ENCODE data around the gene GPR119.
"Not testable (repeated sequence)": the region's sequence is repeated elsewhere in the genome, so short reads cannot be mapped to it uniquely, and the experiment has no call there.

The GPR119 gene

GRCh38 chrX:130339408-130340222 is 45.9 kb downstream of the GPR119 start, which contains the start of gene SLC25A14:
TSS of gene SLC25A14 (plus strand) at chrX:130339919. CDS start at chrX:130340279, 360 bp downstream.
- H3K36me3 ChIP-seq (ENCODE audit: insufficient read depth, low read length): no peaks in the 10 kb centered on the region
- no peaks in the 10 kb centered on the region for H3K27me3 ChIP-seq (ENCODE audit: insufficient read depth, low read length)
- H3K4me3 ChIP-seq (ENCODE audit: low read length): peak within 1 kb of the TSS; percentile 70
- H3K9ac ChIP-seq (ENCODE audit: low read depth, low read length): peak within 1 kb of the TSS; percentile 79
- peak within 1 kb of the TSS; percentile 63 for H3K27ac ChIP-seq (ENCODE audit: low read depth, low read length)
- no peaks in the 10 kb centered on the region for H3K9me3 ChIP-seq (ENCODE audit: insufficient read depth, low read depth, low read length)
- H3K4me1 ChIP-seq (ENCODE audit: insufficient read depth, low read length): peaks cover 11% of the 10 kb centered on the region
- 1% methylated on average over 55 of the region's 55 CpGs for WGBS

- not testable (repeated sequence) for H3K9me3 ChIP-seq (ENCODE audit: insufficient read depth, low read depth, low read length); H3K27me3 ChIP-seq (ENCODE audit: insufficient read depth, low read length); H3K36me3 ChIP-seq (ENCODE audit: insufficient read depth, low read length); H3K9ac ChIP-seq (ENCODE audit: low read depth, low read length); H3K27ac ChIP-seq (ENCODE audit: low read depth, low read length)
- WGBS: 79% methylated on average over 8 of the region's 8 CpGs
- Histone ChIP-seq H3K4me3 (ENCODE audit: low read length) (peak overlapping the region; percentile 70), H3K4me1 (ENCODE audit: insufficient read depth, low read length) (peaks cover 10% of the 10 kb centered on the region)
Observed at GRCh38 chrX:130338869-130339268, 46.6 kb downstream of the GPR119 start.

- Histone ChIP-seq H3K4me1 (ENCODE audit: insufficient read depth, low read length) (no peaks in the 10 kb centered on the region), H3K27me3 (ENCODE audit: insufficient read depth, low read length) (no peaks in the 10 kb centered on the region), H3K9me3 (ENCODE audit: insufficient read depth, low read depth, low read length) (no peaks in the 10 kb centered on the region), H3K9ac (ENCODE audit: low read depth, low read length) (no peak overlapping the region), H3K36me3 (ENCODE audit: insufficient read depth, low read length) (no peaks in the 10 kb centered on the region), H3K27ac (ENCODE audit: low read depth, low read length) (no peak overlapping the region), H3K4me3 (ENCODE audit: low read length) (no peak overlapping the region)
- WGBS: 88% methylated on average over 4 of the region's 4 CpGs
Observed at GRCh38 chrX:130336531-130336930, 48.9 kb downstream of the GPR119 start.

Measured in HUES64 (cell line).